Tibial nerve (tissue), 4 donors: ENCODE data around the gene FAM124A. TPM values are rescaled to one million over a fixed set of nuclear protein-coding genes. Genes with fewer than 3 reads are reported as not detected.

ENCODE experiments used
- DNase-seq, 2 donors: peaks; one replicate each; pipeline ENCODE4 v3.0.0-alpha.2; 2019; ENCODE audit warnings: low spot score in 2 of 2
- H3K27ac ChIP-seq, 4 donors: fragments of 200-600 bp; sonication (generic) in 3 of 4; one replicate each; pipeline ENCODE4 v1.5.1; 2017 to 2019; ENCODE audit warnings: mild to moderate bottlenecking in 1 of 4
- H3K27me3 ChIP-seq, 2 donors: fragments of 200-600 bp; sonication (generic) in 1 of 2; one replicate each; pipeline versions ENCODE4 v1.5.1 to v1.6.0; 2017 to 2019
- H3K36me3 ChIP-seq, 3 donors: fragments of 200-600 bp; sonication (generic); one replicate each; pipeline ENCODE4 v1.5.1; 2018 to 2019
- H3K4me1 ChIP-seq, 4 donors: fragments of 200-600 bp; sonication (generic) in 3 of 4; one replicate each; pipeline ENCODE4 v1.5.1; 2017 to 2019
- H3K4me3 ChIP-seq, 4 donors: fragments of 200-600 bp; sonication (generic) in 3 of 4; one replicate each; pipeline ENCODE4 v1.5.1; 2017 to 2019; ENCODE audit warnings: mild to moderate bottlenecking in 1 of 4, moderate library complexity in 1 of 4
- H3K9me3 ChIP-seq, 4 donors: fragments of 200-600 bp; sonication (generic) in 3 of 4; one replicate each; pipeline ENCODE4 v1.5.1; 2017 to 2019
- CTCF ChIP-seq, 5 experiments: fragments of 200-600 bp in 3 of 5; fragments of 450-650 bp in 2 of 5; sonication (generic) in 3 of 5; IDR thresholded peaks; one replicate each; pipeline ENCODE4 v1.5.1; 2016 to 2019; ENCODE audit warnings: antibody characterized with exemption in 5 of 5, mild to moderate bottlenecking in 3 of 5, moderate library complexity in 2 of 5
- EP300 ChIP-seq, 2 donors: sonication (generic); formaldehyde crosslinking; IDR thresholded peaks; one replicate each; pipeline ENCODE4 v1.6.1; 2017; ENCODE audit warnings: antibody characterized with exemption in 2 of 2, mild to moderate bottlenecking in 1 of 2
- POLR2A ChIP-seq, 2 donors: fragments of 450-650 bp; IDR thresholded peaks; one replicate each; pipeline ENCODE4 v1.6.1; 2017; ENCODE audit warnings: antibody characterized with exemption in 2 of 2, mild to moderate bottlenecking in 2 of 2, moderate library complexity in 2 of 2
- WGBS, 2 donors: methylation state at CpG; one replicate each; pipeline ENCODE4 v1.1.5; 2018; 5-methylcytosine and 5-hydroxymethylcytosine counted together
- total RNA-seq, 4 donors: library from RNA; depleted of rRNA; stranded (reverse); fragments of >200 nt; gene quantifications; one replicate each; pipeline ENCODE4 v1.1.0, GENCODE V29; 2016

Gene FAM124A
- total RNA-seq, 4 donors from 2014 or later: 12.8 to 30.9 (median 21.8) TPM

DNA sequence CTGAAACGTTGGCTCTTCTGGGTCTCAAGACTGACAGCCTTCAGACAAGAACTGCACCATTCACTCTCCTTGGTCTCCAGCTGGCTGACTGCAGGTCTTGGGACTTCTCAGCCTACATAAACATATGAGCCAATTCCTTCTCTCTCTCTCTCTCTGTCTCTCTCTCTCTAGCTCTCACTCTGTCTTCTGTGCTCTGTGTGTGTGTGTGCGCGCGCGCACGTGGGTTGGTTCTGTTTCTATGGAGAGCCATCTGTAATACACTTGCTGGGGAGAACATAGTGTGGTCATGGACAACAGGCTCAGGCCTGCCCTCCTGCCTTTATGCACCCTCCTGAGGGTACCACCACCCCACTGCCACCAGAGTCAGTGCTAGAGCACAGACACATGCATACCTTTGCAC is 103.6 kb downstream of the FAM124A start:
- H3K4me1 ChIP-seq: no peaks in the 10 kb centered on the region
- DNase-seq: no peak
- TF ChIP-seq CTCF (IDR thresholded peaks at IDR 0.05) (no peak), POLR2A (IDR thresholded peaks at IDR 0.05) (no peak), EP300 (IDR thresholded peaks at IDR 0.05) (no peak)
- 90 to 96% methylated on average over 6 of the region's 6 CpGs for WGBS, 2 donors
- H3K27me3 ChIP-seq: no peaks in the 10 kb centered on the region
- H3K9me3 ChIP-seq: no peaks in the 10 kb centered on the region
- no peak overlapping the region for H3K4me3 ChIP-seq
- H3K27ac ChIP-seq: no peak overlapping the region
- H3K36me3 ChIP-seq: no peaks in the 10 kb centered on the region

GRCh38 chr13:51326777-51327176 is 104.6 kb downstream of the FAM124A start:
- H3K27ac ChIP-seq: no peak overlapping the region
- TF ChIP-seq CTCF (IDR thresholded peaks at IDR 0.05): no peak
- no peak for TF ChIP-seq EP300 (IDR thresholded peaks at IDR 0.05)
- no peak for TF ChIP-seq POLR2A (IDR thresholded peaks at IDR 0.05)
- no peaks in the 10 kb centered on the region for H3K4me1 ChIP-seq
- DNase-seq: no peak
- no peaks in the 10 kb centered on the region for H3K36me3 ChIP-seq
- no peaks in the 10 kb centered on the region for H3K9me3 ChIP-seq
- H3K27me3 ChIP-seq: no peaks in the 10 kb centered on the region
- H3K4me3 ChIP-seq: no peak overlapping the region
- 76% methylated on average over 2 of the region's 2 CpGs for WGBS, 2 donors

DNA sequence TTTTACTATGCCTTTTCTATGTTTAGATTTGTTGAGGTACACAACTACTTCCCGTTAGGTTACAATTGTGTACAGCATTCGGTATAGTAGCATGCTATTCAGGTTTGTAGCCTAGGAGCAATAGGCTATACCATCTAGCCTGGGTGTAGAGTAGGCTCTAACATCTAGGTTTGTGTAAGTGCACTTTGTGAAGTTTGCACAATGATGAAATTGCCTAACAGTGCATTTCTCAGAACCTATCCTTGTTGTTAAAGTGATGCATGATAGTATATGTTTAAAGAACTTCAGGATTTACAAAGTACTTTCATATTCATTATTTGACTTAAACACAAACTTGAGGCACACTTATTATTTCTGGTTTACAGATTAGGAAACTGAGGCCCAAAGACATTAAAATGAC is 105.8 kb downstream of the FAM124A start:
- H3K4me1 ChIP-seq: no peaks in the 10 kb centered on the region
- no peaks in the 10 kb centered on the region for H3K36me3 ChIP-seq
- no peak for TF ChIP-seq EP300 (IDR thresholded peaks at IDR 0.05)
- TF ChIP-seq POLR2A (IDR thresholded peaks at IDR 0.05): no peak
- no peak for TF ChIP-seq CTCF (IDR thresholded peaks at IDR 0.05)
- no peaks in the 10 kb centered on the region for H3K27me3 ChIP-seq
- WGBS, 2 donors: 98 to 100% methylated on average over 2 of the region's 2 CpGs
- no peak overlapping the region for H3K4me3 ChIP-seq
- H3K9me3 ChIP-seq: no peaks in the 10 kb centered on the region
- H3K27ac ChIP-seq: no peak overlapping the region
- no peak for DNase-seq

GRCh38 chr13:51328488-51328887 is 106.3 kb downstream of the FAM124A start:
- Histone ChIP-seq H3K4me1 (no peaks in the 10 kb centered on the region), H3K36me3 (no peaks in the 10 kb centered on the region), H3K27ac (no peak overlapping the region), H3K9me3 (no peaks in the 10 kb centered on the region), H3K4me3 (no peak overlapping the region), H3K27me3 (no peaks in the 10 kb centered on the region)
- 71 to 74% methylated on average over 6 of the region's 6 CpGs for WGBS, 2 donors
- no peak for DNase-seq
- TF ChIP-seq POLR2A (IDR thresholded peaks at IDR 0.05) (no peak), CTCF (IDR thresholded peaks at IDR 0.05) (no peak), EP300 (IDR thresholded peaks at IDR 0.05) (no peak)

- WGBS, 2 donors: 87 to 98% methylated on average over 2 to 3 of the region's 3 CpGs
- H3K27me3 ChIP-seq: no peaks in the 10 kb centered on the region
These were observed 107.4 kb downstream of the FAM124A start for GRCh38 chr13:51329606-51330005.

More at GRCh38 chr13:51329606-51330005, 107.4 kb downstream of the FAM124A start:
- Histone ChIP-seq H3K27ac (no peak overlapping the region), H3K4me3 (no peak overlapping the region), H3K9me3 (no peaks in the 10 kb centered on the region), H3K36me3 (no peaks in the 10 kb centered on the region), H3K4me1 (no peaks in the 10 kb centered on the region)
- DNase-seq: no peak
- no peak for TF ChIP-seq POLR2A (IDR thresholded peaks at IDR 0.05)
- no peak for TF ChIP-seq CTCF (IDR thresholded peaks at IDR 0.05)
- no peak for TF ChIP-seq EP300 (IDR thresholded peaks at IDR 0.05)
